PC-9 (cell line): Measurements from ENCODE around the gene C21orf91. TPM values are rescaled to one million over a fixed set of nuclear protein-coding genes. Genes with fewer than 3 reads are reported as not detected.

Experiments used
- BruUV-seq: library from RNA; stranded (reverse); fragments of 400-500 nt; replicated peaks from 2 replicates; lab custom pipeline; 2021; lab: Mats Ljungman, UMichigan
- CTCF ChIA-PET: fragments of 300-600 bp; sonication (Branson Sonifier 250); formaldehyde crosslinking; loops from one replicate; lab custom pipeline; 2022; ENCODE audit warnings: antibody characterized with exemption; lab: Charles Lee
- POLR2A ChIA-PET: fragments of 300-600 bp; sonication (Branson Sonifier 250); formaldehyde crosslinking; loops from one replicate; lab custom pipeline; 2022; ENCODE audit warnings: antibody characterized with exemption; ENCODE audit not compliant: unreplicated experiment; lab: Charles Lee
- DNase-seq, 2 experiments: peaks; one replicate each; pipeline versions ENCODE4 v3.0.0 to v3.0.0-alpha.2; 2015 to 2022; ENCODE audit warnings: mixed read lengths in 1 of 2
- H2AFZ ChIP-seq: fragments of 200-600 bp; sonication (generic); 2 replicates; pipeline ENCODE4 v1.8.1; 2017; ENCODE audit warnings: antibody characterized with exemption
- H3F3A ChIP-seq: fragments of 200-600 bp; sonication (generic); 2 replicates; pipeline ENCODE4 v1.8.1; 2017; ENCODE audit warnings: antibody characterized with exemption, mild to moderate bottlenecking, low read depth; ENCODE audit not compliant: insufficient read depth
- H3K27ac ChIP-seq: fragments of 200-600 bp; sonication (generic); 2 replicates; pipeline ENCODE4 v1.6.1; 2016; ENCODE audit warnings: mixed run types
- H3K27me3 ChIP-seq: fragments of 200-600 bp; sonication (generic); 2 replicates; pipeline ENCODE4 v1.6.1; 2016; ENCODE audit warnings: low read depth, mixed run types; ENCODE audit not compliant: insufficient read depth
- H3K36me3 ChIP-seq: fragments of 200-600 bp; sonication (generic); 2 replicates; pipeline ENCODE4 v1.6.1; 2016; ENCODE audit warnings: low read depth, mixed run types
- H3K4me1 ChIP-seq: fragments of 200-600 bp; sonication (generic); replicated peaks from 2 replicates; pipeline ENCODE4 v1.6.1; 2016; ENCODE audit warnings: mixed run types; ENCODE audit not compliant: insufficient read depth
- H3K4me2 ChIP-seq: fragments of 200-600 bp; sonication (generic); 2 replicates; pipeline ENCODE4 v1.6.1; 2017; ENCODE audit warnings: mixed run types
- H3K4me3 ChIP-seq: fragments of 200-600 bp; sonication (generic); 2 replicates; pipeline ENCODE4 v1.6.1; 2016; ENCODE audit warnings: mixed run types
- H3K79me2 ChIP-seq: fragments of 200-600 bp; sonication (generic); 2 replicates; pipeline ENCODE4 v1.6.1; 2017; ENCODE audit warnings: low read depth, mixed run types
- H3K9me2 ChIP-seq: fragments of 200-600 bp; sonication (generic); 2 replicates; pipeline ENCODE4 v1.8.1; 2017; ENCODE audit warnings: mild to moderate bottlenecking; ENCODE audit not compliant: insufficient read depth
- H3K9me3 ChIP-seq: fragments of 200-600 bp; sonication (generic); 2 replicates; pipeline ENCODE4 v1.8.1; 2016; ENCODE audit warnings: low read depth; ENCODE audit not compliant: insufficient read depth
- H4K20me1 ChIP-seq: fragments of 200-600 bp; sonication (generic); 2 replicates; pipeline ENCODE4 v1.8.1; 2017; ENCODE audit not compliant: insufficient read depth
- CTCF ChIP-seq: fragments of 200-600 bp; sonication (generic); conservative IDR thresholded peaks from 2 replicates; pipeline ENCODE4 v1.6.1; 2017; ENCODE audit warnings: mixed run types, antibody characterized with exemption, mild to moderate bottlenecking, moderate library complexity
- EZH2 ChIP-seq: fragments of 200-600 bp; sonication (generic); IDR thresholded peaks from 2 replicates; pipeline ENCODE4 v1.8.0; 2017; ENCODE audit warnings: antibody characterized with exemption, low read depth
- intact Hi-C: fragments of 100-400 bp; cut with micrococcal nuclease; formaldehyde crosslinking; loops from one replicate; pipeline ENCODE4 v1.10.0; 2022; ENCODE audit not compliant: unreplicated experiment
- total RNA-seq: library from RNA; stranded (reverse); gene quantifications from 2 replicates; pipeline ENCODE4 v1.2.3, GENCODE V29; 2021

C21orf91 gene
- total RNA-seq, 1 experiment from 2014 or later, result 15.5 TPM

GRCh38 chr21:17821121-17821520 is 2.0 kb upstream of the C21orf91 start:
- ChIA-PET POLR2A (interaction anchor here (0.6 kb wide), 1 partner anchor 21 kb away, joined by 3 read pairs; no protein-coding TSS in a partner anchor), CTCF (no interaction called here)
- H3K4me1 ChIP-seq, result peaks cover 23% of the 10 kb centered on the region
- no peaks in the 10 kb centered on the region; the same call in 1 of the 2 replicates for H3F3A ChIP-seq
- no peaks in the 10 kb centered on the region for H3K36me3 ChIP-seq
- intact Hi-C loops, result no loop called here
- no peaks in the 10 kb centered on the region for H3K27me3 ChIP-seq
- no peak for TF ChIP-seq EZH2
- no peak for TF ChIP-seq CTCF
- H3K79me2 ChIP-seq, result peaks cover 13% of the 10 kb centered on the region; the same call in 1 of the 2 replicates
- H3K4me2 ChIP-seq, result no peak overlapping the region
- H2AFZ ChIP-seq, result no peak overlapping the region
- no peak overlapping the region for H3K4me3 ChIP-seq
- BruUV-seq, result no TSS peak
- no peak overlapping the region for H3K27ac ChIP-seq
- DNase-seq, result no peak
- no peaks in the 10 kb centered on the region for H3K9me3 ChIP-seq
- H3K9me2 ChIP-seq, result no peaks in the 10 kb centered on the region
- no peaks in the 10 kb centered on the region for H4K20me1 ChIP-seq

- CTCF ChIA-PET, result interaction anchor here (0.6 kb wide), 1 partner anchor 105 kb away, joined by 3 read pairs; no protein-coding TSS in a partner anchor
- Histone ChIP-seq H3K27ac (peak overlapping the region; percentile 91), H2AFZ (peak overlapping the region; percentile 87), H3K36me3 (no peaks in the 10 kb centered on the region), H3K9me3 (no peaks in the 10 kb centered on the region), H4K20me1 (no peaks in the 10 kb centered on the region), H3K79me2 (peaks cover 13% of the 10 kb centered on the region; the same call in 1 of the 2 replicates), H3K9me2 (no peaks in the 10 kb centered on the region), H3K4me3 (peak overlapping the region; percentile 85), H3K27me3 (no peaks in the 10 kb centered on the region), H3K4me2 (peak overlapping the region; percentile 91), H3F3A (no peaks in the 10 kb centered on the region; the same call in 1 of the 2 replicates), H3K4me1 (peaks cover 23% of the 10 kb centered on the region)
- POLR2A ChIA-PET, result interaction anchor here (0.8 to 0.9 kb wide), 2 partner anchors 131 to 296 kb away, joined by 3 to 10 read pairs; no protein-coding TSS in a partner anchor
- intact Hi-C loops, result loop anchor here (1.0 to 5.0 kb wide), 3 partner anchors 82 to 141 kb away; no protein-coding TSS in a partner anchor
- DNase-seq, result no peak
- no peak for TF ChIP-seq EZH2
- BruUV-seq, result TSS peak; percentile 78
These were observed 697 bp upstream of the C21orf91 start for GRCh38 chr21:17819877-17820229.

GRCh38 chr21:17818186-17819113 is 706 bp downstream of the C21orf91 start:
- Histone ChIP-seq H3K9me2 (no peaks in the 10 kb centered on the region), H3K27me3 (no peaks in the 10 kb centered on the region), H4K20me1 (no peaks in the 10 kb centered on the region), H3K79me2 (peaks cover 13% of the 10 kb centered on the region; the same call in 1 of the 2 replicates), H3K27ac (peak overlapping the region; percentile 91), H2AFZ (peak overlapping the region; percentile 87), H3K4me1 (peaks cover 23% of the 10 kb centered on the region), H3K4me2 (peak overlapping the region; percentile 91), H3K36me3 (0 out of 2 replicates have a peak, but pooled peaks cover 7% of the 10 kb centered on the region), H3K9me3 (no peaks in the 10 kb centered on the region), H3F3A (no peaks in the 10 kb centered on the region; the same call in 1 of the 2 replicates), H3K4me3 (peak overlapping the region; percentile 85)
- TF ChIP-seq CTCF (no peak), EZH2 (no peak)
- BruUV-seq, result TSS peak; percentile 71
- POLR2A ChIA-PET, result interaction anchor here (0.9 kb wide), 1 partner anchor 129 kb away, joined by 3 read pairs; no protein-coding TSS in a partner anchor
- CTCF ChIA-PET, result no interaction called here
- intact Hi-C loops, result loop anchor here (1.0 to 5.0 kb wide), 3 partner anchors 84 to 140 kb away; no protein-coding TSS in a partner anchor
- peak; percentile 29 to 35 for DNase-seq
